Activated CD4-positive, alpha-beta T cell treated with anti-CD3 and anti-CD28 coated beads, Interleukin-2, amount 10 ng/mL, durations not matched to agents 24 days and 14 days (primary cell): ENCODE data around the gene SLC6A3. TPM values are rescaled to one million over a fixed set of nuclear protein-coding genes. Genes with fewer than 3 reads are reported as not detected.

ENCODE experiments used
- DNase-seq: peaks from one replicate; pipeline ENCODE4 v3.0.0; 2022
- H3K27ac Mint-ChIP-seq: one replicate; pipeline ENCODE4 v1.8.0; 2022; ENCODE audit warnings: mild to moderate bottlenecking, mixed read lengths
- H3K27me3 Mint-ChIP-seq: one replicate; pipeline ENCODE4 v1.8.0; 2022; ENCODE audit warnings: mixed read lengths
- H3K36me3 Mint-ChIP-seq: one replicate; pipeline ENCODE4 v1.8.0; 2022; ENCODE audit warnings: low read depth, mild to moderate bottlenecking, mixed read lengths
- H3K4me1 Mint-ChIP-seq: one replicate; pipeline ENCODE4 v1.8.0; 2021; ENCODE audit warnings: mixed read lengths
- H3K4me3 Mint-ChIP-seq: one replicate; pipeline ENCODE4 v1.8.0; 2022; ENCODE audit warnings: mild to moderate bottlenecking, moderate library complexity, mixed read lengths
- H3K9me3 Mint-ChIP-seq: one replicate; pipeline ENCODE4 v1.8.0; 2021; ENCODE audit warnings: mixed read lengths
- intact Hi-C: fragments of 100-400 bp; cut with micrococcal nuclease; formaldehyde crosslinking; loops from one replicate; pipeline ENCODE4 v1.15.1; 2023
- total RNA-seq: library from RNA; stranded (reverse); gene quantifications from 2 replicates; pipeline ENCODE4 v1.2.3, GENCODE V29; 2022

SLC6A3 gene
- not detected in 2 replicates for total RNA-seq

DNA sequence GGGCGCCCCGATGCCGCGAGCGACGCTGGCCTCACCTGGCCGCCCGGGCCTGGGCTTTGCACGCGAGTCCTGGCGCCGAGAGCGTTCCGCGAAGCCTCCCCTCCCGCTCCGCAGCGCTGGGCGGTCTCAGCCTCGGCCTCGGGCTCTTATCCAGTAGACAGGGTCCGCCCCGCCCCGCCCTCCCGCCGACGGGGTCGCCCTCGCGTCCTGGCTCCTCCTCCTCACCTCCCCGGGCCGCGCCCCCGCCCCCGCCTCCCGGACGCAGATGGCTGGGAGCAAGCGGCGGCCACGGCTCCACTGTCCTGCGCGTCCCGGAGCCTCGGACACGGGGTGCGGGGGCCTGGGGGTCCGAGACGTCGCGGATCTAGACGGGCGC is at the start of gene SLC6A3:
TSS of gene SLC6A3 (minus strand) at position 128 of the 376 bp plus-strand sequence. CDS start 2,243 bp downstream, outside the sequence.
- H3K36me3 Mint-ChIP-seq, result no peaks in the 10 kb centered on the region
- no peak for DNase-seq
- H3K4me3 Mint-ChIP-seq, result no peak within 1 kb of the TSS
- no peaks in the 10 kb centered on the region for H3K4me1 Mint-ChIP-seq
- peaks cover under 1% of the 10 kb centered on the region for H3K9me3 Mint-ChIP-seq
- no peak within 1 kb of the TSS for H3K27ac Mint-ChIP-seq
- intact Hi-C loops, result no loop called here
- H3K27me3 Mint-ChIP-seq, result peaks cover 46% of the 10 kb centered on the region

DNA sequence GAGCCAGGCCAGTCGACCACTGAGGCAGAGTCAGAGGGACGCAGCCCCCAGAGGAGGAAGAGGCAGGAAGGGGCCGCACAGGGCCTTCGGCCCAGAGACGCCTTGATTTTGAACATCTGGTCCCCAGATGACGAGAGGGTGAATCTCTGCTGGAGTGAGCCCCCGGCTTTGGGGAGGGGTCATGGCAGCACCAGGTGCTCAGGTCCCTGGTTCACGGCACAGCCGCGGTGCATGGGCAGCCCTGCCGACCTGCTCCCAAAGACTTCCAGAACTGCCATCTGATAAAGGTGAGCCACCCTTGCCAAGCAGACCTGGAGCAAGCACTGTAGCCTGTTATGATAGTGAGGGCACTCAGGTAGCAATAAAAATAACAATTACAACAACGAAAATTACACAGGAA is 48.7 kb upstream of the SLC6A3 start:
- Mint-ChIP-seq H3K36me3 (peaks cover 46% of the 10 kb centered on the region), H3K27me3 (no peaks in the 10 kb centered on the region), H3K4me1 (peaks cover 25% of the 10 kb centered on the region), H3K9me3 (no peaks in the 10 kb centered on the region), H3K4me3 (no peak overlapping the region), H3K27ac (peak overlapping the region; percentile 25)
- DNase-seq, result no peak
- intact Hi-C loops, result no loop called here

DNA sequence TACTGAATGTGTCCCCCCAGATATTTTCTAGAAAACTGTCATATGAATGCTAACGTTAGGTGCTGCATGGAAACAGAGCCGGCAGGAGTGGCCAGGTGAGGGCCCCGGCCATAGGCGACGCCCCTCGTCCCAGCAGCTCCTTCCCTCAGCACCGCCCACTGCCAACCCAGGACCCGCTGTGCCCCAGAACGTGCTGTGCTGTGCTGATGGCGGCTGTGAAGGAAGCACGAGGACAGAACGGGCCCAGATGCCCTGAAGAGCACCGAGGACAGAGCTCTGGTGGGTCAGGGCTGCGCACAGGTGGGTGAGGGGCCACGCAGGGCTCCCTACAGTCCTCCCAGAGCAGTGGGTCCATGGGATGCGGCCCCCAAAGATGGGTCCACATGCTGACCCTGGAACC is 48.2 kb upstream of the SLC6A3 start:
- H3K4me1 Mint-ChIP-seq, result peaks cover 24% of the 10 kb centered on the region
- H3K9me3 Mint-ChIP-seq, result no peaks in the 10 kb centered on the region
- no peak overlapping the region for H3K4me3 Mint-ChIP-seq
- no peaks in the 10 kb centered on the region for H3K27me3 Mint-ChIP-seq
- DNase-seq, result no peak
- H3K27ac Mint-ChIP-seq, result no peak overlapping the region
- intact Hi-C loops, result no loop called here
- H3K36me3 Mint-ChIP-seq, result peaks cover 43% of the 10 kb centered on the region

DNA sequence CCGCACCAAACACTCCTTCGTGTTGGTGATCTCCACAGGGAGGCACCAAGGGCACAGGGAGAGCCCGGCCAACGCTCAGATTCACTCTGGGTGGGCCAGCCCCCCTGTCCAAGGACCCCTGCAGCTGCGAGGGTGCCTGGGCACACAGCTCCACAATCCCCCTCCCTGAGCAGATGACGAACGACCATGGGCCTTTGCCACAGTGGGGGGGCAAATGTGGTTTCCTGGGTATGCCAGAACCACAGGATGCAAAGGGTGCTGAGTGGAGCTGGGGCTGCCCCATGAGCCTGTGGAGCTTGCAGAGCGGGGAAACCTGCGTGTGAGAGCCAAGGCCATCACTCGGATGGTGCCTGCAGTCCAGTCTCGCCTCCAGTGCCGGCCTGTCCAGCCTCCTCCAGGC is 47.5 kb upstream of the SLC6A3 start:
- no peak overlapping the region for H3K4me3 Mint-ChIP-seq

DNA sequence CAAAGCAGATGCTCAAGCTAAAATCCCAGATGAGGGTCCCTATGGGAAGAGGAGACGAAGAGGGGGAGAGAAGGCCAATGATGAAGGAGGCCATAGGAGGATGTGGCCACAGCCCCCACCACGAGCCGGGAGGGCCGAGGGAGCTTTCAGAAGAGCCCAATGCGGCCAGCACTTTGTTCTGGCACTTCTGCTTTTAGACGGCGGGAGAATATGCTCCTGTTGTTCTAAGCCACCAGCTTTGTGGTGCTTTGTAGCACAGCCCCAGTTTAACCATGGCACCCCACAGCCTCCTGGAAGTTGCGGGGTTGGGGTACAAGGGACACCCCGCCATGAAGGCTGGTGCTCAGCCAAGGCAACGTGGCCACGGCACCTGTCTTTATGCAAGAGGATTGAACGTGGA is 45.1 kb upstream of the SLC6A3 start:
- intact Hi-C loops, result no loop called here
- Mint-ChIP-seq H3K4me3 (no peak overlapping the region), H3K27ac (peak overlapping the region; percentile 43), H3K4me1 (peaks cover 18% of the 10 kb centered on the region), H3K27me3 (no peaks in the 10 kb centered on the region), H3K36me3 (peaks cover 51% of the 10 kb centered on the region), H3K9me3 (no peaks in the 10 kb centered on the region)
- no peak for DNase-seq

More for the DNA sequence above, 47.5 kb upstream of the SLC6A3 start:
- peaks cover 45% of the 10 kb centered on the region for H3K36me3 Mint-ChIP-seq
- DNase-seq, result no peak
- H3K27ac Mint-ChIP-seq, result peak overlapping the region; percentile 51
- H3K27me3 Mint-ChIP-seq, result no peaks in the 10 kb centered on the region
- intact Hi-C loops, result no loop called here
- peaks cover 22% of the 10 kb centered on the region for H3K4me1 Mint-ChIP-seq
- no peaks in the 10 kb centered on the region for H3K9me3 Mint-ChIP-seq

DNA sequence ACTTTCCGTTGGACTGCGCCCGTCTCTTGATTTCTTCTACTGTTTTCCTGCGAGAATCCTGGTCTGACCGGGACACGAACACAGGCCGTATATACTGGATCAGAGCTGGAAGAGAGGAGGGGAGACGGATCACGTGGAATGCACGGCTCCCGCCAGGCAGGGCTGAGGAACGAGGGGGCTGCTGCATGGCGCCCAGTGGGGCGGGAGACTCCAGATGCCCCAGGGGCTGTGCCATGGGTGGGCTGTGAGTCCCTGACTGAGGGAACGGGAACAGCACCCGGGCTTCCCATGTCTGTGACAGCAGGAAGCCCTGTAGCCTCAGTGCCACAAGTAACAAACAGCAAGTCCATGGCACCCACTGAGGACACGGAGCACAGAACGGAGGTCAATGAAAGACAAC is 44.5 kb upstream of the SLC6A3 start:
- DNase-seq, result no peak
- Mint-ChIP-seq H3K4me1 (peaks cover 16% of the 10 kb centered on the region), H3K27ac (no peak overlapping the region), H3K36me3 (peaks cover 51% of the 10 kb centered on the region), H3K9me3 (no peaks in the 10 kb centered on the region), H3K27me3 (no peaks in the 10 kb centered on the region), H3K4me3 (no peak overlapping the region)
- intact Hi-C loops, result no loop called here

DNA sequence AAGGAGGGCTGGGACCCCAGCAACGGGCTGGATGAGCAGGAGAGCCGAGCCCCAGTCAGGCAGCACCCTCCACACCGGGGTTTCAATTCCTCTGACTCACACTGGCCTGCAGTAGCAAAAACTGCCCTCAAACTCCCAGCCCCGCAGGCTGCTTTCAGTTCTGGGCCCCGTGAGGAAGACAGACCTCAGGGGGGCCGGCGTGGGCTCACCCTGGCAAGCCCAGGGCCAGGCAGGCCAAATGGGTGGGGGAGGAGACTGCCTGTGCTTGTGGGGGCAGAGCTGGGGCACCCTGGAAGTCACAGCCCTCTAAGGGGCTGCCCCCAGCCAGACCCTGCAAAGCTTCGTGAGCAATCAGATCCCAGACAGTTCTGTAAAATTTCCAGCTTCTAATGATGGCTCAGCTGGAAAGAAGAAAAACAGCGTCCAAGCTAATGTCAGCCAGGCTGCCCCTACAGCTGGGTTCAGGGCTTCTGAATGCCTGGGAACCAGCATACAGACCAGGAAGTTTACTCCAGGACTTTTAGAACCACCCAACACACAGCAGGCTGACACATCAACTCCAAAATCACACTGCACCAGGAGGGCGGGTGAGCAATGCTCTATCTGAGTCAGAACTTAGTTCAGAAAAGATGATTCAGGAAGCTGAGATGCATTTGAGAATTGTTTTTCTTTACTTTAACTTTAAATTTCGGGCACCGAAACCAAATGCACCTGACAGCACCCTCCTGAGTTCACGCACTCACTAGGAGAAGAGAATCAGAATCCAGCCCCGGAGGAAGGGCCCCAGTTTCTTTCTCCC is 43.8 kb upstream of the SLC6A3 start:
- H3K27ac Mint-ChIP-seq, result peak overlapping the region; percentile 58
- intact Hi-C loops, result no loop called here
- DNase-seq, result no peak
- peaks cover 16% of the 10 kb centered on the region for H3K4me1 Mint-ChIP-seq
- no peak overlapping the region for H3K4me3 Mint-ChIP-seq
- no peaks in the 10 kb centered on the region for H3K27me3 Mint-ChIP-seq
- H3K36me3 Mint-ChIP-seq, result peaks cover 51% of the 10 kb centered on the region
- H3K9me3 Mint-ChIP-seq, result no peaks in the 10 kb centered on the region

DNA sequence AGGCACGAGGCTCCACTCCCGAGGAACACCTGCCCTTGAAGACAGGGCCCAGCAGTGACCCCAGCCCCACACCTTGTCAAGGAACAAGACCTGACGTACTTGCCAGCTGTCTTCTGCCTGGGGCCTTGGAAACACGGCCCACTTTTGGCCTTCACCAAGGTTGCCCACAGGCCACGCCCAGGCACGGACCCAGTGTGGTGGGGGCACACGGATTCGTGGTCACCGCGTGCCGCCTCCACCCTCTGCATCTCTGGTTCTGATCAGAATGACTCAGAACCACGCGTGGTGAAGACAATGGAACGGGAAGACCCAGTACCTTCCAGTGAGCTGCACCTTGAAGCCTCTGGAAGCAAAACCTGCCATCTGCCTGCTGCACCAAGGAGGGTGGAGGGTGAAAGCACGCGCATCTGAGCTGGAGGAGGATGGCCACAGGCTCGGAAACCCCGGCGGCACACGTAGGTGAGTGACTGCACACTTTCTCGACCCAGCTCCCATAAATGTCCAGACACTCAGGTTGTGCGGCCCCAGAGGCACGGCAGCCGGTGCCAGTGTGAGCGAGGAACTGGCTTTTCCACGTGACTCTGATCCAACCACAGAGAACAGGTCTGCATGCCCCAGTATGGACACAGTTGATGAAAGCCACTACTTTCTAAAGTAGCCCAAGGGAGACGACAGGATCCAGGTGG is 42.0 kb upstream of the SLC6A3 start:
- Mint-ChIP-seq H3K9me3 (no peaks in the 10 kb centered on the region), H3K36me3 (peaks cover 38% of the 10 kb centered on the region), H3K27me3 (no peaks in the 10 kb centered on the region), H3K4me1 (peaks cover 10% of the 10 kb centered on the region), H3K4me3 (no peak overlapping the region), H3K27ac (no peak overlapping the region)
- no peak for DNase-seq
- intact Hi-C loops, result no loop called here

DNA sequence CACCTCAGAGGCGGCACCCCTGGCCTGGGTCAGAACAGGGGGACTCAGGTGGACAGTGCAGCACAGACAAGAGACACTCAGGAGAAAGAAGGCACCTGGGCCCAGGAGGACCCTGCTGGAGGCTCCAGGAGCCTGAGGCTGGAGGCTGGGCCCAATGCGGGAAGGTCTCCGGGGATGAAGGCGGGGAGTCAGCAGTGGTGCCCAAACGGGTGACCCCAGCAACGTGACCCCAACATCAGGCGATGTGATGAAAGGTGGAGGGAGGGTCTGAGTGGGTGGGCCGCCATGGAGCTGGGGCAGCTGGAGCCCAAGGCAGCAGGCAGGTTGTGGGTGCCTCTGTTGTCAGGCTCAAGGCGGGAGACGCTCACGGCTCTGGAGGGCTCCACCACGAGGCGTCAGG is 41.0 kb upstream of the SLC6A3 start:
- H3K27me3 Mint-ChIP-seq, result no peaks in the 10 kb centered on the region
- H3K27ac Mint-ChIP-seq, result no peak overlapping the region
- intact Hi-C loops, result no loop called here
- peaks cover 10% of the 10 kb centered on the region for H3K4me1 Mint-ChIP-seq
- H3K9me3 Mint-ChIP-seq, result no peaks in the 10 kb centered on the region
- H3K4me3 Mint-ChIP-seq, result no peak overlapping the region
- H3K36me3 Mint-ChIP-seq, result peaks cover 33% of the 10 kb centered on the region
- DNase-seq, result no peak

DNA sequence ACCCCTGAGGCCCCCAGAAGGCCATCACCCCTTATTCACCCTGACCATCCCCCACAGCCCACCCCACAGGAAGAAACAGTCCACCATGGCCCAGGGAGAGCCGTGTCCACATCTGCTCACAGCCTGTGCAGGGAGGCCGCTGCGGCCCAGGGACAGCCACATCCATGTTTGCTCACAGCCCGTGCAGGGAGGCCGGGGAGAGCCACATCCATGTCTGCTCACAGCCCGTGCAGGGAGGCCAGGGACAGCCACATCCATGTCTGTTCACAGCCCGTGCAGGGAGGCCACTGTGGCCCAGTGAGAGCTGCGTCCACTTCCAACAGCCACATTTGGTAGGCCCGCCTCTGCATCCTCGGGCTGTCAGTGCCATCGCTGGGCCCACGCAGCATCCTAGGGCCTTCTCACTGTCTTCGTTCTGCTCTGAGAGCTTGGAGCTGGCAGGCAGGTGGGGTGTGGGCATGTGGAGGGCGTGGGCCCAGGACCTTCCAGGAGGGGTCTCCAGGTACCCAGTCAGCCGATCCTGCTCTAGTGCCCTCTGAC is 40.4 kb upstream of the SLC6A3 start:
- Mint-ChIP-seq H3K4me3 (no peak overlapping the region), H3K9me3 (no peaks in the 10 kb centered on the region), H3K4me1 (peaks cover 8% of the 10 kb centered on the region), H3K27ac (no peak overlapping the region), H3K36me3 (peaks cover 27% of the 10 kb centered on the region), H3K27me3 (no peaks in the 10 kb centered on the region)
- intact Hi-C loops, result no loop called here
- DNase-seq, result no peak

DNA sequence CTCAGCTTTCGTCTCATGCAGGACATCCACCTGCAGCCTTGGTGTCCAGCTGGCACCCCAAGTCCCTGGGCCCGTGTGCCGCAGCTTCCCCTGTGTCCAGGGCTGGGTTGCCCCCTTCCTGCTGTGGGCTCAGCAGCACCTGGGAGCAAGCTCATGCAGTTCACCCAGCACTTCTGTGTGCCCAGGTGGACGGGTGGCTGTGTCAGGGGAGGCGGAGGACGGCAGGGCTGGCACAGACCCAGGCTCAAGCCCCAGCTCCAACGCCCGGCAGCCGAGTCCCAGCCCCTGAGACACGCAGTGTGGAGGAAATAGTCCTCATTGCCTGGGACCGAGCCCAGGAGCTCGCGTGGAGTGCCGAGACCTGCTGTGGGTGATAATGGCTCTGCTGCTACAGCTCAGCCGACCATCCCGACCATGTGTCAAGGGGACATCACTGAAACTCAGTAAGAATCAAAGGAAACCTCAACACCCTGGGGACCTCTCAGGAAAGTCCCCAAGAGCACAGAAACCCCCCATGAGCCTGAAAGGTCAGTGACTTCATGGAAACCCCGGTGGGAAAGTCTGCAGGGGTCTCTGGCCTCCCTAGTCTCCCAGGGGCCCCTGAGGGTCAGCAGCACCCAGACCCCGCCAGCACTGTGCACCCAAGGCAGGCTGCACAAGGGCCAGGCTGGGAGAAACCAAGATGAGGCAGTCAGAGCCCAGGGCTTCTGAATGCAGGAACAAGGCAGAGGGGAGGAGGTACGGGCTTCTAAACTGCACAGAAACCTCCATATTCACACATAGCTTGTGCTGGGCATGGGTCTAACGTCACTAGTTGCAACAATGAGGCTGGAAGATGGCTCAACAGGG is 39.7 kb upstream of the SLC6A3 start:
- no peaks in the 10 kb centered on the region for H3K27me3 Mint-ChIP-seq
- DNase-seq, result no peak
- H3K4me1 Mint-ChIP-seq, result peaks cover 6% of the 10 kb centered on the region
- no peaks in the 10 kb centered on the region for H3K9me3 Mint-ChIP-seq
- peaks cover 28% of the 10 kb centered on the region for H3K36me3 Mint-ChIP-seq
- no peak overlapping the region for H3K27ac Mint-ChIP-seq
- no peak overlapping the region for H3K4me3 Mint-ChIP-seq
- intact Hi-C loops, result no loop called here

DNA sequence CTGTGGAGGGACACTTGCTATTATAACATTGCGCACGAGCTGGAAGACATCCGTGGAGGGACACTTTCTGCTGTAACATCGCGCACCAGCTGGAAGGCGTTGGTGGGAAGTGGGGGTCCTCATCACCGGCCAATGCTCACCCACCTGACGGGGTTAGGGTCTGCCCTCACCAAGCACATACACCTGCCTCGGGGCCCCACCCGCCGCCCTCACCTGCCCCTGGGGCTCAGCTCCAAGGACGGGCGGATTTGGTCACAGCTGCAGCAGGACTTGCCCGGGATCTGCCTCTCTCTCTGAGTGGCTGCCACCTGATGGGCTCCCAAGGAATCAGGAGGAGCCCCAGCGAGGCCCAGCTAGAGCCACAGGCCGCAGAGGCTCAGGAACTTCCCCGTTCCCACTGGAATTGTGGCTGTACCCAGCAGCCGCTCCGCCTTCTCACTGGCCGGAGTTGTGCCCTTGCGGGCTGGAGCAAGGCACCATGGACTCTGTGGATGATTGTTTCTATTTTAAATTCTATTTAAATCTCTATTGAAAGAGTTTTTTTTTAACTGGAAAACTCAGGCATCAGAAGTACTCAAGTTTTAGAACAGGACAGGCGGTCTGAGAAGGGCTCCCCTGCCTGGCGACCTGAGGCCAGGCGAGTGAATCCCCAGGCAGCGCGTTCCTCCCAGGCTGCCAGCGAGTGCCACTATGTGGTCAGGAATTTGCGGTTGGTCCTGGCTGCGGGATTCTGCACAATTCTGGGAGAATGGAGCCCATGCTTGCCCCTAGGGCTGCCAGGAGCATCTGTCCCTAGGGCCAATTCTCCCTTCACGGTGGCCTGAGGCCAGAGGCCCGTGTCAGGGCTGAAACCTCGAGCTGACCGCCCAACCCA is 38.9 kb upstream of the SLC6A3 start:
- intact Hi-C loops, result no loop called here
- no peaks in the 10 kb centered on the region for H3K9me3 Mint-ChIP-seq
- no peaks in the 10 kb centered on the region for H3K27me3 Mint-ChIP-seq
- H3K4me3 Mint-ChIP-seq, result no peak overlapping the region
- H3K4me1 Mint-ChIP-seq, result no peaks in the 10 kb centered on the region
- peaks cover 24% of the 10 kb centered on the region for H3K36me3 Mint-ChIP-seq
- H3K27ac Mint-ChIP-seq, result no peak overlapping the region
- no peak for DNase-seq

DNA sequence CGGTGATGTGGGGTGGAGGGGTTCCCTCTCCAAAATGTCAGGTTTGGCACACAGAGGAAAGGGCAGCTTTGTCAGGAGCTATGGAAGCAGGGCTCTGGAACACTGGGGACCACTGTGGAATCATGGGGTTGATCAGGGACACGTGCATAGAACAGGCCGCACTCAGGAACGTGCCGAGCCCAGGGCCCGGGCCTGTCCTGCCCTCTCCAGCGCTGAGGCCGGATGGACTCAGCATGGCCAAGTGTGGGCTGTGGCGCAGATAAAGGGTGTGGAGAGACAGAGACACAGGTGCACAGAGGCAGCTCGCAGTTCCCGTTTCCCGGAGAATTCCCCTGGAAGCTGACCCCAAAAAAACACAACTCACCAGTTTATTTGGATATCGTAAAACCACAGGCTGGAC is 37.8 kb upstream of the SLC6A3 start:
- Mint-ChIP-seq H3K27ac (no peak overlapping the region), H3K27me3 (no peaks in the 10 kb centered on the region), H3K9me3 (no peaks in the 10 kb centered on the region), H3K36me3 (peaks cover 24% of the 10 kb centered on the region), H3K4me1 (no peaks in the 10 kb centered on the region), H3K4me3 (no peak overlapping the region)
- no peak for DNase-seq
- intact Hi-C loops, result no loop called here
